GM19438 (cell line): Measurements from ENCODE around the gene SRGAP1.
"Not testable (repeated sequence)": the region's sequence is repeated elsewhere in the genome, so short reads cannot be mapped to it uniquely, and the experiment has no call there.

Source experiments
- ATAC-seq: cut with Tn5 transposase; IDR thresholded peaks from one replicate; pipeline ENCODE4 v1.9.1; 2021; ENCODE audit warnings: low read depth; ENCODE audit not compliant: unreplicated experiment

SRGAP1 gene

GRCh38 chr12:64097366-64098105 lies 253.0 kb downstream of the SRGAP1 start:
- no peak for ATAC-seq

- ATAC-seq, result no peak
These were observed 254.3 kb downstream of the SRGAP1 start for GRCh38 chr12:64098709-64099354.

GRCh38 chr12:64099397-64099796 lies 254.9 kb downstream of the SRGAP1 start:
- ATAC-seq, result no peak

GRCh38 chr12:64102339-64102738 lies 257.8 kb downstream of the SRGAP1 start:
- no peak for ATAC-seq

DNA sequence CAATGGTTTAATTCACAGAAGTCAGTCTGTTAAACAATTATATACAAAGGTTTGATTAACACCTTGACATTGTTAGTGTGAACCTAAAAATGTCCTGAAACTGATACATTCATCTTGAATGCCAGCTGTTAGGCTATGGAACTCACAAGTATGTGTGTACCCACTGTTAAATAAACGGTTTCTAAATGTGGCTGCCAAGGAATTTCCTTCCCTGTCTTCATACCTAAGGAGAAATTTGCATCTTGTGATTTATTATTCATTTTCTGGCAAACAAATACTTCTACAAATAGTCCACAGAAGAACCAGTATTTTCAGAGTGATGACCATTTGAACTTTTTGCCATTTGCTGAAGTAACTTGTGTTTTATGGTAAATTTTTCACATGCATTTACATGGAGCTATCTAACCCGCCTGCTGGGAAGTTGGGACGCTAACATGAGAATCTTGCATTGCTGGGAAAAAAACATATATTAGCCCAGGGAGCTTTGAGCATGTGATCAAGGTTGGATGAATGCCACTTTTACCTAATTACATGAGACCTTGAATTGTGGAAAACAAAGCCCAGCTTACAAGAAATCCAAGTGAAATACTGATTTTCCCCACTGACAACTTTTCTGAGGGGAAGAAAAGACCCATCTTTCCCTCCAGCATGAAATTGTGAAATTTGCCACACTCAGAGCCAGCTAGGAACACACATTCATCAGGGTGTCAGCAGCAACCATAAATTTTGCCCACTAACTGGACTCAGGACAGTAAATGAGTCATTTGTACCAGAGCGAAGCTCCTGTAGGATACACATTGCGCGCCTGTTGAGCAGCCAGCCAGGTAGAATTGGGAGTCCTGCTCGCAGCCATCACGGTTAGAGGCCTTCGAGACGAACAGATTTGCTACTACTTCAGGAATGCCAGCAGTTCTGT lies 259.6 kb downstream of the SRGAP1 start:
- ATAC-seq, result no peak

- ATAC-seq, result no peak
These were observed 260.5 kb downstream of the SRGAP1 start for GRCh38 chr12:64105026-64105425.

DNA sequence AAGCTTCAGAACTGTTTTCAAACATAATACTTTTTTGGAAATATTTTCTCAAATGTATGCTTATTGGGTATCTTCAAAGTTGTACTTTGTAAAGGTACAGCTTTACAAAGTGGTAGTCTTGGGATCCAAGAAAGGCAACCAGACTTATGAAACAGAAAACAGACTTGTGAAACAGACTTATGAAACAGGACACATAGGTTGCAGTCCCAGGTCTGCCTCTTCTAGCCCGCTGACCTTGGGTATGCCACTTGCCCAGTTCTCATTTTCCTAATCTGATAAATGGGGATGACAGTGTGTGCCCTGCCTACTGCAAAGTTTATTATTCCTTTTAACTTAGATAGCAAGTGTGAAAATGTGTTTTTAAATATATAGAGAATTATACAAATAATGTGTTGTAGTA lies 263.3 kb downstream of the SRGAP1 start:
- no peak for ATAC-seq

DNA sequence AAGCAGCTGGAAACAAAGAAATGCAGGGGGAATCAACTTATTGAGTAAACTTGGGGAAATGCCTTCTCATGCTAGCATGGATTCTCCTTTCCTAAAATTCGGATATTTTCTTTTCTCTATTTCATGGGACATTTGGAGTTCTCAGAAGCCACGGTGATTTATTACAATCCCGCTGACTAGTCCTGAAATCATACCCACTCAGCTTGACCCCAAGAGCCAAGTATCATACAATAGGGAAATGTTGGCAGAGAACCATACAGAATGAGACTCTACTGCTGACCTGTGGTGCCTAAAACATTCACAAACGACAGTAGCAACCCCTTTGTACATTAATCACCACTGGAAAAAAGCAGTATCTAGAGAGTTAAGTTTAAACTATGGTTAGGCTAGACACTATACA lies 265.2 kb downstream of the SRGAP1 start:
- no peak for ATAC-seq

GRCh38 chr12:64110864-64111263 lies 266.4 kb downstream of the SRGAP1 start:
- no peak for ATAC-seq

- no peak for ATAC-seq
These were observed 272.5 kb downstream of the SRGAP1 start for GRCh38 chr12:64116969-64117368.

DNA sequence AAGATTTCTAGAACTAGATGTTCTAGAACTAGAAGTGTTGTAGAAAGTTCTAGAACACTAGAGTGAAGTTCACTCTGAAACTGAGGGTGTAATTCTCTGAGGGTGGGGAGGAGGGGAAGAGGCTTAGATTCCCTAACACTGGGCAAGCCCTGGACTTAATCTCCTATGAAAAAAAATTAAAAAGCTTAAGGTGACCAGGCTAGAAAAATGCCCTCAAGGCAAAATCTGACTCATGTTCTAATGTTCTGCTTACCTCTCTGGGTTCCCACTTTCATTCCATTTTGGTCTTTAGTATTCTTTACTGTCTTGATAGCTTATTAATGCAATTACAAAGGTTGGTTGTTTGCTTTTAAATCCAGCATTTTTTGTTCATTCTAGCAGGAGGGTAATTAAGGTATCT lies 276.1 kb downstream of the SRGAP1 start:
- ATAC-seq, result no peak

- not testable (repeated sequence) for ATAC-seq
These were observed 276.6 kb downstream of the SRGAP1 start for GRCh38 chr12:64121086-64121485.

DNA sequence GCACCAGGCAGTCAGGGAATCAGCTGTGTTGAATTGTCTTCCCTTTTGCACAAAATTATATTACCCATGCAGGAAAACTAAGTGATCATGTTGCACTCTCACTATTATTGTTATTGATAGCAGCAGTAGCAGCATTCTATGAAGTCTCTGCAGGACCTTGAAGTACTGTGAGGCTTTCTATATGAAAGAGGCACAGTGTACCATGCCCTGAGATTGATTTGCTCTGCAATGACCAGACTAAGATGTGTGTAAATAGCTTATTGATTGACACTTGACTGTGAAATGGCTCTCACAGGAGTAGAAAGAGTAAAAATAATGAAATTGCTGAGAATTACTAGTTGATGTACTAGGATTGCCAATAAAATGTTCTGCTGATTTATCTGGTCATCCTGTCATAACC lies 277.7 kb downstream of the SRGAP1 start:
- no peak for ATAC-seq

DNA sequence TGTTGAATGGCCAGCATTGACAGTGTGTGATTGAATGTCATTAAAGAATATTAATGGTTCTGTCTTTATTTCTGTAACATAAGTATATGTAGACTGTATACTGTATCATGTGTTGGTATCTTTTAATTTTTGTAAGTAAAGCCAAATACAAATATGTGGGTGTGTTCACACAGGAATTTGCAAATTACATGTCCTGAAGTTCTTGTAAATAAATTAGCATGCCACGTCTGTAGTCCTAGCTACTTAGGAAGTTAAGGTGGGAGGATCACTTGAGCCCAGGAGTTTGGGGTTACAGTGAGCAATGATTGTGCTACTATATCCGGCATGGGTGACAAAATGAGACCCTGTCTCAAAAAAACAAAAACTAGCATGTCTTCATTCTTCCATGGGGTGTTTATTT lies 278.5 kb downstream of the SRGAP1 start:
- ATAC-seq, result no peak

- no peak for ATAC-seq
These were observed 278.9 kb downstream of the SRGAP1 start for GRCh38 chr12:64123448-64123847.

GRCh38 chr12:64124511-64125197 lies 280.2 kb downstream of the SRGAP1 start:
- no peak for ATAC-seq

GRCh38 chr12:64125913-64126312 lies 281.4 kb downstream of the SRGAP1 start:
- no peak for ATAC-seq

DNA sequence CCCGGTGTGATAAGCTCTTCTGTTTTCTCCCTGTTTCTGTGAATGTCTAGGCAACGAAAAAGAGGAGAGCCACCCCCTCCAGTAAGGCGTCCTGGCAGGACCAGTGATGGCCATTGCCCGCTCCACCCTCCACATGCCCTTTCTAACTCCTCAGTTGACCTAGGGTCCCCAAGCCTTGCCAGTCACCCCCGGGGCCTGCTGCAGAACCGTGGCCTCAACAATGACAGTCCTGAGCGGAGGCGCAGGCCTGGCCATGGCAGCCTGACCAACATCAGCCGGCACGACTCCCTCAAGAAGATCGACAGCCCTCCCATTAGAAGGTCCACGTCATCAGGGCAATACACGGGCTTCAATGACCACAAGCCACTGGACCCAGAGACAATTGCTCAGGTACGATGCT lies 283.3 kb downstream of the SRGAP1 start:
- no peak for ATAC-seq

DNA sequence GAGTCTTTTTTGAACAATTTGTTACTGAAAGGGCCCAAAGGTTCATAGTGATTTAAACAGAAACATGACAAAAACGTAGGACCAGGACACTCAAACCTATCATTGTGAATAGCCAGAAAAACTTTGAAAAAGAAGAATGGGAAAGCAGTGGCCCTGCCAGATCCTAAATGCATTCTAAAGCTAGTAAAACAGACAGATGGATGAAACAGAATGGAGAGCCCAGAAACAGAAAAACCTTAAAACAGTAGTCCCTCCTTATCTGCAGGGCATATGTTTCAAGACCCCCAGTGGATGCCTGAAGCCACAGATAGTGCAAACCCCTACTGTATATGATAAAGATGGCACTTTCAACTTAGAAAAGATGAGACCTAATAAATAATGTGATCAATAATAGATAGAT lies 283.9 kb downstream of the SRGAP1 start:
- ATAC-seq, result no peak

DNA sequence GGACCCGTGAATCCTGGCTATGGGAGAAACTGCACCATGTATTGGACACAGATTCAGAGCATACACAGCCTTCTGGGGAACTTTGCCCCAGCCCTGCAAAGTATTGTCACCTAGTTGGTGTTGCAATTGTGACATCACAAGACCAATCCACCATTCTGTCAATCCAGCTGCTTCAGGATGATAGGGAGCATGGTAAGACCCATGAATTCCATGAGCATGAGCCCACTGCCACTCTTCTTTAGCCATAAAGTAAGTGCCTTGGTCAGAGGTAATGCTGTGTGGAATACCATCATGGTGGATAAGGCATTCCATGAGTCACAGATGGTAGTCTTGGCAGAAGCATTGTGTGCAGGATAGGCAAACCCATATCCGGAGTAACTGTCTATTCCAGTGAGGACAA lies 286.0 kb downstream of the SRGAP1 start:
- not testable (repeated sequence) for ATAC-seq

DNA sequence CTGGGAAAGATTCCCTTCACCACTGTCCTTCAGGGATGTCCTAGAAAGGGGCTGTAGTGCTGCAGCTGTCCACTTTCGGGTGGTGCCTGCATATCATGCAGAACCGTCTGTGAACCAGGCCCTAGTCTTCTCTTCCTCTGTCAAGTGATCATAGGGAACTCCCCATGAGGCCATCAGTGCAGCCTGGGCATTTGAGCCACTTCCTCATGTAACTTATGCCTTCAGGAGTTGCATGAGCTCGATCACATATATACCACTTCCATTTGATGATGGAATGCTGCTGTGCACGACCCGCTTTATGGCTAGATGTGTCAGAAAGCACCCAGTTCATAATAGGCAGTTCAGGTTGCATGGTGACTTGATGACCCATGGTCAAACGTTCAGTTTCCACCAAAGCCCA lies 287.0 kb downstream of the SRGAP1 start:
- ATAC-seq, result not testable (repeated sequence)
